HCT116 (cell line): ENCODE measurements around the gene FOXP1. TPM values are rescaled to one million over a fixed set of nuclear protein-coding genes. Genes with fewer than 3 reads are reported as not detected.

Source experiments
- ATAC-seq: fragments of 200-7000 bp; cut with Tn5 transposase; 2 replicates; pipeline ENCODE4 v1.9.1; 2020; ENCODE audit warnings: mild to moderate bottlenecking, moderate library complexity
- BruUV-seq: library from RNA; stranded (reverse); fragments of 400-500 nt; replicated peaks from 2 replicates; lab custom pipeline; 2021; lab: Mats Ljungman, UMichigan
- CTCF ChIA-PET: fragments of 300-600 bp; sonication (Branson Sonifier 250); formaldehyde crosslinking; loops from one replicate; lab custom pipeline; 2021; ENCODE audit warnings: antibody characterized with exemption; lab: Charles Lee
- POLR2A ChIA-PET: fragments of 300-600, 350-600 bp; sonication (Branson Sonifier 250); formaldehyde crosslinking; loops from one replicate; lab custom pipeline; 2021; ENCODE audit warnings: antibody characterized with exemption; lab: Charles Lee
- RAD21 ChIA-PET, 2 experiments: fragments of 300-600 bp; sonication (Branson Sonifier 250); formaldehyde crosslinking; loops; one replicate each; lab custom pipeline; 2023; ENCODE audit warnings: low total read pairs in 2 of 2; ENCODE audit not compliant: uncharacterized antibody in 2 of 2, unreplicated experiment in 2 of 2, low non-redundant PET in 1 of 2; lab: Charles Lee
- DNase-seq: peaks from one replicate; pipeline ENCODE4 v3.0.0-alpha.2; 2010; ENCODE audit warnings: low read depth, low spot score
- H2AFZ ChIP-seq: fragments of 200-600 bp; shearing (Covaris generic), sonication (generic); 2 replicates; pipeline ENCODE4 v1.6.1; 2017; ENCODE audit warnings: low read depth, mixed run types, mixed read lengths, antibody characterized with exemption, low read length; ENCODE audit not compliant: poor library complexity, severe bottlenecking
- H3K27ac ChIP-seq: 2 replicates; pipeline ENCODE4 v1.5.1; 2012; ENCODE audit warnings: low read depth, low read length
- H3K27me3 ChIP-seq: fragments of 200-600 bp; sonication (generic); 2 replicates; pipeline ENCODE4 v1.6.1; 2016; ENCODE audit warnings: mixed run types, low read length, mixed read lengths; ENCODE audit not compliant: insufficient read depth
- H3K36me3 ChIP-seq, 2 experiments: fragments of 200-500 bp in 1 of 2; fragments of 200-600 bp in 1 of 2; sonication (Bioruptor generic) in 1 of 2; sonication (generic) in 1 of 2; 2 replicates each; pipeline versions ENCODE4 v1.5.1 to v1.6.1; 2014 to 2016; ENCODE audit warnings: low read length in 2 of 2, inconsistent platforms in 1 of 2, mixed read lengths in 1 of 2, mixed run types in 1 of 2; ENCODE audit not compliant: insufficient read depth in 2 of 2, control insufficient read depth in 1 of 2
- H3K4me1 ChIP-seq, 2 experiments: fragments of 200-600 bp in 1 of 2; sonication (generic) in 1 of 2; 2 replicates each; pipeline versions ENCODE4 v1.5.1 to v1.6.1; 2012 to 2017; ENCODE audit warnings: low read length in 2 of 2, inconsistent platforms in 1 of 2, mild to moderate bottlenecking in 1 of 2, mixed read lengths in 1 of 2, mixed run types in 1 of 2, moderate library complexity in 1 of 2; ENCODE audit not compliant: insufficient read depth in 2 of 2, control insufficient read depth in 1 of 2
- H3K4me2 ChIP-seq: fragments of 200-600 bp; sonication (generic); 2 replicates; pipeline ENCODE4 v1.6.1; 2017; ENCODE audit warnings: mixed run types, low read length, mixed read lengths
- H3K4me3 ChIP-seq, 2 experiments: fragments of 200-600 bp in 1 of 2; sonication (generic) in 1 of 2; replicated peaks in 1 of 2; 2 replicates each; pipeline ENCODE4 v1.5.1; 2011 to 2016; ENCODE audit warnings: low read length in 2 of 2, control low read depth in 1 of 2, low read depth in 1 of 2, mild to moderate bottlenecking in 1 of 2, mixed read lengths in 1 of 2, mixed run types in 1 of 2
- H3K79me2 ChIP-seq: fragments of 200-600 bp; sonication (generic); 2 replicates; pipeline ENCODE4 v1.6.1; 2017; ENCODE audit warnings: mild to moderate bottlenecking, mixed run types, low read length, moderate library complexity, mixed read lengths; ENCODE audit not compliant: insufficient read depth
- H3K9ac ChIP-seq: fragments of 200-600 bp; sonication (generic); 2 replicates; pipeline ENCODE4 v1.6.1; 2016; ENCODE audit warnings: low read length, mixed read lengths
- H3K9me2 ChIP-seq: fragments of 200-600 bp; sonication (generic), shearing (Covaris generic); 2 replicates; pipeline ENCODE4 v1.6.1; 2017; ENCODE audit warnings: mixed run types, mild to moderate bottlenecking, moderate library complexity; ENCODE audit not compliant: insufficient read depth
- H3K9me3 ChIP-seq, 2 experiments: fragments of 200-500 bp in 1 of 2; fragments of 200-600 bp in 1 of 2; sonication (Bioruptor generic) in 1 of 2; sonication (generic) in 1 of 2; 2 replicates each; pipeline ENCODE4 v1.6.1; 2014 to 2017; ENCODE audit warnings: low read length in 2 of 2, mixed read lengths in 2 of 2, inconsistent platforms in 1 of 2, low read depth in 1 of 2, mild to moderate bottlenecking in 1 of 2, mixed run types in 1 of 2, moderate library complexity in 1 of 2; ENCODE audit not compliant: control insufficient read depth in 1 of 2, insufficient read depth in 1 of 2
- H4K20me1 ChIP-seq: fragments of 200-600 bp; sonication (generic), shearing (Covaris generic); 2 replicates; pipeline ENCODE4 v1.6.1; 2017; ENCODE audit warnings: mixed run types, mild to moderate bottlenecking, moderate library complexity; ENCODE audit not compliant: insufficient read depth
- ATF3 ChIP-seq: IDR thresholded peaks from 2 replicates; pipeline ENCODE4 v1.6.1; 2012
- CBX3 ChIP-seq: IDR thresholded peaks from 2 replicates; pipeline ENCODE4 v1.6.1; 2012; ENCODE audit warnings: low read depth
- CEBPB ChIP-seq: IDR thresholded peaks from 2 replicates; pipeline ENCODE4 v1.6.1; 2012; ENCODE audit warnings: low read depth
- ELF1 ChIP-seq: IDR thresholded peaks from 2 replicates; pipeline ENCODE4 v1.6.1; 2012; ENCODE audit warnings: low read depth, borderline replicate concordance
- EZH2 ChIP-seq: fragments of 200-600 bp; sonication (generic); IDR thresholded peaks from 2 replicates; pipeline ENCODE4 v1.6.1; 2017; ENCODE audit warnings: antibody characterized with exemption, mixed run types
- EZH2phosphoT487 ChIP-seq: fragments of 200-600 bp; IDR thresholded peaks from 2 replicates; pipeline ENCODE4 v1.6.1; 2018; ENCODE audit warnings: antibody characterized with exemption, borderline replicate concordance
- FOSL1 ChIP-seq: IDR thresholded peaks from 2 replicates; pipeline ENCODE4 v1.6.1; 2012; ENCODE audit warnings: low read depth
- JUND ChIP-seq: IDR thresholded peaks from 2 replicates; pipeline ENCODE4 v1.6.1; 2012
- MAX ChIP-seq: IDR thresholded peaks from 2 replicates; pipeline ENCODE4 v1.6.1; 2012
- POLR2A ChIP-seq: IDR thresholded peaks from 2 replicates; pipeline ENCODE4 v1.7.0; 2011; ENCODE audit warnings: borderline replicate concordance; ENCODE audit not compliant: insufficient read depth, insufficient read length; ENCODE audit errors: extremely low read depth
- RAD21 ChIP-seq: IDR thresholded peaks from 2 replicates; pipeline ENCODE4 v1.6.1; 2012; ENCODE audit warnings: low read depth, mild to moderate bottlenecking
- SIN3A ChIP-seq: IDR thresholded peaks from 2 replicates; pipeline ENCODE4 v1.6.1; 2012; ENCODE audit warnings: low read depth
- SP1 ChIP-seq: IDR thresholded peaks from 2 replicates; pipeline ENCODE4 v1.6.1; 2012; ENCODE audit warnings: low read depth
- SRF ChIP-seq: IDR thresholded peaks from 2 replicates; pipeline ENCODE4 v1.6.1; 2012; ENCODE audit warnings: low read depth
- TCF7L2 ChIP-seq: IDR thresholded peaks from 2 replicates; pipeline ENCODE4 v1.7.0; 2011; ENCODE audit warnings: borderline replicate concordance, inconsistent platforms; ENCODE audit not compliant: insufficient read depth, insufficient read length; ENCODE audit errors: extremely low read depth
- YY1 ChIP-seq: IDR thresholded peaks from 2 replicates; pipeline ENCODE4 v1.6.1; 2011; ENCODE audit warnings: low read length, low read depth, moderate library complexity, mild to moderate bottlenecking; ENCODE audit not compliant: insufficient replicate concordance; ENCODE audit errors: extremely low read depth
- ZBTB33 ChIP-seq: IDR thresholded peaks from 2 replicates; pipeline ENCODE4 v1.6.1; 2011; ENCODE audit warnings: mild to moderate bottlenecking, low read length, moderate library complexity; ENCODE audit not compliant: insufficient replicate concordance; ENCODE audit errors: extremely low read depth
- intact Hi-C: fragments of 100-400 bp; cut with micrococcal nuclease; formaldehyde crosslinking; loops from 2 replicates; pipeline ENCODE4 v1.10.0; 2022
- total RNA-seq: library from RNA; stranded (reverse); gene quantifications from one replicate; pipeline ENCODE4 v1.2.1, GENCODE V29; 2021; ENCODE audit not compliant: unreplicated experiment
- TF ChIP-seq, protein P1 (sequence below), 3 experiments: fragments of 200-600 bp in 1 of 3; sonication (generic) in 1 of 3; IDR thresholded peaks in 2 of 3; conservative IDR thresholded peaks in 1 of 3; 2 replicates each; pipeline ENCODE4 v1.5.1; 2012 to 2017; ENCODE audit warnings: low read depth in 2 of 3, low read length in 2 of 3, antibody characterized with exemption in 1 of 3, borderline replicate concordance in 1 of 3, control low read depth in 1 of 3, mild to moderate bottlenecking in 1 of 3, mixed read lengths in 1 of 3, mixed run types in 1 of 3, moderate library complexity in 1 of 3; ENCODE audit not compliant: insufficient read depth in 1 of 3

The FOXP1 gene
- total RNA-seq, 1 experiment from 2014 or later, result 11.4 TPM

GRCh38 chr3:70952033-70952747 is 631.3 kb downstream of the FOXP1 start:
- H2AFZ ChIP-seq, result no peak overlapping the region
- TF ChIP-seq EZH2phosphoT487 (no peak), JUND (no peak), YY1 (no peak), SRF (no peak), POLR2A (no peak), RAD21 (no peak), SIN3A (no peak), FOSL1 (no peak), CBX3 (no peak), SP1 (no peak), CEBPB (no peak), ELF1 (no peak), ATF3 (no peak), MAX (no peak), EZH2 (no peak), TCF7L2 (no peak), ZBTB33 (no peak)
- TF ChIP-seq, protein P1, sequence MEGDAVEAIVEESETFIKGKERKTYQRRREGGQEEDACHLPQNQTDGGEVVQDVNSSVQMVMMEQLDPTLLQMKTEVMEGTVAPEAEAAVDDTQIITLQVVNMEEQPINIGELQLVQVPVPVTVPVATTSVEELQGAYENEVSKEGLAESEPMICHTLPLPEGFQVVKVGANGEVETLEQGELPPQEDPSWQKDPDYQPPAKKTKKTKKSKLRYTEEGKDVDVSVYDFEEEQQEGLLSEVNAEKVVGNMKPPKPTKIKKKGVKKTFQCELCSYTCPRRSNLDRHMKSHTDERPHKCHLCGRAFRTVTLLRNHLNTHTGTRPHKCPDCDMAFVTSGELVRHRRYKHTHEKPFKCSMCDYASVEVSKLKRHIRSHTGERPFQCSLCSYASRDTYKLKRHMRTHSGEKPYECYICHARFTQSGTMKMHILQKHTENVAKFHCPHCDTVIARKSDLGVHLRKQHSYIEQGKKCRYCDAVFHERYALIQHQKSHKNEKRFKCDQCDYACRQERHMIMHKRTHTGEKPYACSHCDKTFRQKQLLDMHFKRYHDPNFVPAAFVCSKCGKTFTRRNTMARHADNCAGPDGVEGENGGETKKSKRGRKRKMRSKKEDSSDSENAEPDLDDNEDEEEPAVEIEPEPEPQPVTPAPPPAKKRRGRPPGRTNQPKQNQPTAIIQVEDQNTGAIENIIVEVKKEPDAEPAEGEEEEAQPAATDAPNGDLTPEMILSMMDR (IDR thresholded peaks at IDR 0.05 in 2 of 3, conservative IDR thresholded peaks at IDR 0.05 in 1 of 3; ENCODE audit: borderline replicate concordance in 1 of 3, insufficient read depth in 1 of 3, low read depth in 2 of 3, low read length in 2 of 3), result no peak
- H3K27me3 ChIP-seq, result no peaks in the 10 kb centered on the region
- no TSS peak for BruUV-seq
- no peak overlapping the region for H3K27ac ChIP-seq
- POLR2A ChIA-PET, result no interaction called here
- ATAC-seq (no peak), DNase-seq (no peak)
- H3K4me3 ChIP-seq, result no peak overlapping the region
- H4K20me1 ChIP-seq, result no peaks in the 10 kb centered on the region
- H3K36me3 ChIP-seq, result no peaks in the 10 kb centered on the region
- H3K9me2 ChIP-seq, result no peaks in the 10 kb centered on the region
- H3K9ac ChIP-seq, result no peak overlapping the region
- no peak overlapping the region for H3K4me2 ChIP-seq
- H3K4me1 ChIP-seq, result no peaks in the 10 kb centered on the region
- CTCF ChIA-PET, result no interaction called here
- no peaks in the 10 kb centered on the region for H3K79me2 ChIP-seq
- H3K9me3 ChIP-seq, result no peaks in the 10 kb centered on the region
- RAD21 ChIA-PET, result no interaction called here
- intact Hi-C loops, result no loop called here
